ENCODE measurements around the gene SIAH2.

SIAH2 gene

DNA sequence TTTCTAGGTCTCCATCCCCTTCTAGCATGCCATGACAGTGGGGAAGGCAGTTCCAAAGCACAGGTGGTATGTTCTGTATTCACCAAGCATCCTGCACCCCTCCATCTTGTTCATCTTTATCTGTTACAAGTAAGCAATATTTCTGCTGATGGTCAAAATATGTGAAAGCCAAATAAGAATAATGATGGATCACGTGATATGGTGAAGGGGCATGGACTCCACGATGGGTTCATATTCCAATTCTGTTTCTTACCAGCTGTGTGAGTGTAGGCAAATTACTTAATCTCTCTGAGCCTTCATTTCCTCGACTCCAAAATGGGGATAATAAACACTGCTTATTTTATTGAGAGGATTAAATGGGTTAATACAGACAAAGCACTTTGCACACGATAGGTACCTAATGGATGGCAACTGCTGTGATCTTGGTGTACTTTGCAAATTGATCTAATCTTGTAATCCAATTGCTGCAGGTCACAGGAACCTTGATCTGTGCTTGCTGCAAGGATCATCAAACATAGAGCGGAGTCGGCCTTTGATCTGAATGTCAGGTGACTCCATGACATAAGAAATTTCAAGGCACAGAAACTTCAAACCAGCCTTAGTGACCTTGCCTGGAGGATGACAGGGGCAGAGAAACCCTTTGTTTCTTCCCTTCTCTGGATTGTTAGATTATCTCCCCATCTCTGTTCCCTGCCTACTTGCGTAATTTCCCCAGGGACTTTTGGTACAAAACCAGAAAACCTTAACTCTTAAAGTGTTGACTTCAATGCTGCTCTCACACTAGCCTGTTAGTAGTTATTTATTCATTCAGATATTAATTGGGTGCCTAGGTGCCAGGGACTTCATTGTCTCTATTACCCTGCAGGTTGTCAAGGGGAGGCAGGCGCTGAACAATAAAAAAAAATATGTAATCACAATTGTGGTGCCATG is 25.8 kb downstream of the SIAH2 start:
- Histone ChIP-seq H3K9me3 (ENCODE audit: insufficient read depth, low read length, severe bottlenecking) (no peaks in the 10 kb centered on the region), H3K4me1 (ENCODE audit: insufficient read depth, low read length) (peaks cover 7% of the 10 kb centered on the region), H3K27ac (ENCODE audit: low read length) (no peak overlapping the region), H2AFZ (ENCODE audit: low read depth, low read length) (no peak overlapping the region), H3K36me3 (ENCODE audit: insufficient read depth, low read length) (peaks cover 16% of the 10 kb centered on the region), H3K9ac (ENCODE audit: low read depth, low read length) (no peak overlapping the region), H3K27me3 (ENCODE audit: insufficient read depth, low read length, poor library complexity) (no peaks in the 10 kb centered on the region), H3K4me3 (ENCODE audit: low read depth in 1 of 2, low read length in 2 of 2) (no peak overlapping the region), H4K20me1 (ENCODE audit: insufficient read depth, low read length) (peaks cover 12% of the 10 kb centered on the region), H3K79me2 (ENCODE audit: insufficient read depth, low read length) (no peaks in the 10 kb centered on the region), H3K4me2 (ENCODE audit: insufficient read depth, low read length) (no peak overlapping the region)
- no peak for TF ChIP-seq EZH2 (IDR thresholded peaks at IDR 0.05; ENCODE audit: borderline replicate concordance, low read depth, low read length, severe bottlenecking)
- TF ChIP-seq, protein P1, sequence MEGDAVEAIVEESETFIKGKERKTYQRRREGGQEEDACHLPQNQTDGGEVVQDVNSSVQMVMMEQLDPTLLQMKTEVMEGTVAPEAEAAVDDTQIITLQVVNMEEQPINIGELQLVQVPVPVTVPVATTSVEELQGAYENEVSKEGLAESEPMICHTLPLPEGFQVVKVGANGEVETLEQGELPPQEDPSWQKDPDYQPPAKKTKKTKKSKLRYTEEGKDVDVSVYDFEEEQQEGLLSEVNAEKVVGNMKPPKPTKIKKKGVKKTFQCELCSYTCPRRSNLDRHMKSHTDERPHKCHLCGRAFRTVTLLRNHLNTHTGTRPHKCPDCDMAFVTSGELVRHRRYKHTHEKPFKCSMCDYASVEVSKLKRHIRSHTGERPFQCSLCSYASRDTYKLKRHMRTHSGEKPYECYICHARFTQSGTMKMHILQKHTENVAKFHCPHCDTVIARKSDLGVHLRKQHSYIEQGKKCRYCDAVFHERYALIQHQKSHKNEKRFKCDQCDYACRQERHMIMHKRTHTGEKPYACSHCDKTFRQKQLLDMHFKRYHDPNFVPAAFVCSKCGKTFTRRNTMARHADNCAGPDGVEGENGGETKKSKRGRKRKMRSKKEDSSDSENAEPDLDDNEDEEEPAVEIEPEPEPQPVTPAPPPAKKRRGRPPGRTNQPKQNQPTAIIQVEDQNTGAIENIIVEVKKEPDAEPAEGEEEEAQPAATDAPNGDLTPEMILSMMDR (IDR thresholded peaks at IDR 0.05; ENCODE audit: borderline replicate concordance, extremely low read depth, low read length, poor library complexity, severe bottlenecking) = no peak
- DNase-seq (no peak), ATAC-seq (ENCODE audit: insufficient read depth, low read depth) (no peak)

DNA sequence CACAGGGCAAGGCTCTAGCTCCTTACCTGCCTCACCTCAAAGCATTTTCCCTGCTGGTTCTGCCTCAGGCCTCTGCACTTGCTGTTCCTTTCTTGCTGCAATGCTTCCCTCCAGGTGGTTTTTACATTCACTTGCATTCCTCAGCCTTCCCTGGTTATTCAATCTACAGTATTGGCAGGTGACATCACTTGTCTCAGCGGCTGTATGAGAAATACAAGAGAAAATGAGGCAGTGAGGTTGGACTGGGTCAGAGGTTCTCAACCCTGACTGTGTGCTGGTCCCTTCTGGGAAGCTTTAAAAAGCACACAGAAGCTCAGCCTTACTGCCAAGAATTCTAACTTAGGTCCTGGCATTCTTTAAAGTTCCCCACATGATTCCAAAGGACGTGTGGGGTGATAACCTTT is 26.7 kb downstream of the SIAH2 start:
- H2AFZ ChIP-seq (ENCODE audit: low read depth, low read length) = no peak overlapping the region
- DNase-seq = no peak
- H3K4me2 ChIP-seq (ENCODE audit: insufficient read depth, low read length) = no peak overlapping the region
- no peaks in the 10 kb centered on the region for H3K9me3 ChIP-seq (ENCODE audit: insufficient read depth, low read length, severe bottlenecking)
- no peak overlapping the region for H3K4me3 ChIP-seq (ENCODE audit: low read depth in 1 of 2, low read length in 2 of 2)
- H3K27ac ChIP-seq (ENCODE audit: low read length) = no peak overlapping the region
- H3K4me1 ChIP-seq (ENCODE audit: insufficient read depth, low read length) = peaks cover 7% of the 10 kb centered on the region
- no peak for ATAC-seq (ENCODE audit: insufficient read depth, low read depth)
- TF ChIP-seq, protein P1 (IDR thresholded peaks at IDR 0.05; ENCODE audit: borderline replicate concordance, extremely low read depth, low read length, poor library complexity, severe bottlenecking) = no peak
- TF ChIP-seq EZH2 (IDR thresholded peaks at IDR 0.05; ENCODE audit: borderline replicate concordance, low read depth, low read length, severe bottlenecking) = no peak
- peaks cover 8% of the 10 kb centered on the region for H3K36me3 ChIP-seq (ENCODE audit: insufficient read depth, low read length)
- no peaks in the 10 kb centered on the region for H3K79me2 ChIP-seq (ENCODE audit: insufficient read depth, low read length)
- peaks cover 6% of the 10 kb centered on the region for H4K20me1 ChIP-seq (ENCODE audit: insufficient read depth, low read length)
- H3K27me3 ChIP-seq (ENCODE audit: insufficient read depth, low read length, poor library complexity) = no peaks in the 10 kb centered on the region
- no peak overlapping the region for H3K9ac ChIP-seq (ENCODE audit: low read depth, low read length)

DNA sequence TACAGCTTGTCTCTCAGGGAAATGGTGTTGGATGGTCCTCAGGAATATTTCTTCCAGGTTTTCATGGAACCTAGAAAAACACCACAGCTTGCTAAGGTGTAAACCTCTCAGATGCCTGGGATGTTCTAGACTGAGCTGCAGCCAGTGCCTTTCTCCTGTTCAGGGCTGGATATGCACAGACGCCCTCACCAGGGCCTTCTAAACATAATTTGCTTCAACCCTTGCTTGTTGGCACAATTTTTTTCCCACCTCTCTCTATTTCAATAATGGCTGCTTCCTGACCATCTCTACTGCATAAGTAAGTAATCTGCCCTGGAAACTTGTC is 28.2 kb downstream of the SIAH2 start:
- no peak overlapping the region for H2AFZ ChIP-seq (ENCODE audit: low read depth, low read length)
- no peak for ATAC-seq (ENCODE audit: insufficient read depth, low read depth)
- H3K27me3 ChIP-seq (ENCODE audit: insufficient read depth, low read length, poor library complexity) = no peaks in the 10 kb centered on the region
- TF ChIP-seq, protein P1 (IDR thresholded peaks at IDR 0.05; ENCODE audit: borderline replicate concordance, extremely low read depth, low read length, poor library complexity, severe bottlenecking) = no peak
- no peak for TF ChIP-seq EZH2 (IDR thresholded peaks at IDR 0.05; ENCODE audit: borderline replicate concordance, low read depth, low read length, severe bottlenecking)
- H3K4me2 ChIP-seq (ENCODE audit: insufficient read depth, low read length) = no peak overlapping the region
- H3K27ac ChIP-seq (ENCODE audit: low read length) = no peak overlapping the region
- H3K79me2 ChIP-seq (ENCODE audit: insufficient read depth, low read length) = no peaks in the 10 kb centered on the region
- H3K9me3 ChIP-seq (ENCODE audit: insufficient read depth, low read length, severe bottlenecking) = no peaks in the 10 kb centered on the region
- DNase-seq = no peak
- H3K36me3 ChIP-seq (ENCODE audit: insufficient read depth, low read length) = no peaks in the 10 kb centered on the region
- H3K9ac ChIP-seq (ENCODE audit: low read depth, low read length) = no peak overlapping the region
- H3K4me1 ChIP-seq (ENCODE audit: insufficient read depth, low read length) = peaks cover 7% of the 10 kb centered on the region
- H4K20me1 ChIP-seq (ENCODE audit: insufficient read depth, low read length) = 0 out of 2 replicates have a peak, but pooled peaks cover 2% of the 10 kb centered on the region
- no peak overlapping the region for H3K4me3 ChIP-seq (ENCODE audit: low read depth in 1 of 2, low read length in 2 of 2)
